ENCODE measurements around the gene XPC.

XPC gene

GRCh38 chr3:14166877-14167603 is 11.4 kb downstream of the XPC start:
- no peak for TF ChIP-seq CTCF (IDR thresholded peaks at IDR 0.05; ENCODE audit: low read depth, low read length)
- no peak for DNase-seq (ENCODE audit: low read depth, low spot score)
- H3K4me3 ChIP-seq (ENCODE audit: low read depth, low read length) = no peak overlapping the region
- in situ Hi-C loops (cut with HindIII; ENCODE audit: low sequenced_read_pairs) = no loop called here

- DNase-seq (ENCODE audit: low read depth, low spot score) = no peak
- in situ Hi-C loops (cut with HindIII; ENCODE audit: low sequenced_read_pairs) = no loop called here
- TF ChIP-seq CTCF (IDR thresholded peaks at IDR 0.05; ENCODE audit: low read depth, low read length) = no peak
- no peak overlapping the region for H3K4me3 ChIP-seq (ENCODE audit: low read depth, low read length)
Observed at GRCh38 chr3:14162178-14162577, 16.2 kb downstream of the XPC start.

- no peak for TF ChIP-seq CTCF (IDR thresholded peaks at IDR 0.05; ENCODE audit: low read depth, low read length)
- in situ Hi-C loops (cut with HindIII; ENCODE audit: low sequenced_read_pairs) = no loop called here
- no peak overlapping the region for H3K4me3 ChIP-seq (ENCODE audit: low read depth, low read length)
- no peak for DNase-seq (ENCODE audit: low read depth, low spot score)
Observed at GRCh38 chr3:14161282-14161681, 17.1 kb downstream of the XPC start.

GRCh38 chr3:14159426-14159825 is 19.0 kb downstream of the XPC start:
- DNase-seq (ENCODE audit: low read depth, low spot score) = no peak
- no peak overlapping the region for H3K4me3 ChIP-seq (ENCODE audit: low read depth, low read length)
- in situ Hi-C loops (cut with HindIII; ENCODE audit: low sequenced_read_pairs) = no loop called here
- no peak for TF ChIP-seq CTCF (IDR thresholded peaks at IDR 0.05; ENCODE audit: low read depth, low read length)

- H3K4me3 ChIP-seq (ENCODE audit: low read depth, low read length) = no peak overlapping the region
- in situ Hi-C loops (cut with HindIII; ENCODE audit: low sequenced_read_pairs) = no loop called here
- TF ChIP-seq CTCF (IDR thresholded peaks at IDR 0.05; ENCODE audit: low read depth, low read length) = no peak
- DNase-seq (ENCODE audit: low read depth, low spot score) = no peak
Observed at GRCh38 chr3:14158370-14158769, 20.0 kb downstream of the XPC start.

- in situ Hi-C loops (cut with HindIII; ENCODE audit: low sequenced_read_pairs) = no loop called here
- no peak for TF ChIP-seq CTCF (IDR thresholded peaks at IDR 0.05; ENCODE audit: low read depth, low read length)
- no peak for DNase-seq (ENCODE audit: low read depth, low spot score)
- no peak overlapping the region for H3K4me3 ChIP-seq (ENCODE audit: low read depth, low read length)
Observed at GRCh38 chr3:14157951-14158350, 20.4 kb downstream of the XPC start.
